K562 (cell line): ENCODE data around the gene LAG3. TPM values are rescaled to one million over a fixed set of nuclear protein-coding genes. Genes with fewer than 3 reads are reported as not detected.

Source experiments
- ATAC-seq: fragments of 200-7000 bp; cut with Tn5 transposase; 3 replicates; pipeline ENCODE4 v1.9.1; 2020; ENCODE audit warnings: moderate library complexity
- BruUV-seq: library from RNA; stranded (reverse); fragments of 400-500 nt; replicated peaks from 2 replicates; lab custom pipeline; 2021; lab: Mats Ljungman, UMichigan
- CTCF ChIA-PET: fragments of 300-600 bp; formaldehyde crosslinking; extraction: SDS; loops from one replicate; lab custom pipeline; 2021; ENCODE audit warnings: low intra/inter-chr PET ratio; lab: Yijun Ruan, JAX
- POLR2A ChIA-PET: fragments of 300-600, 350-650 bp; sonication (Branson Sonifier 250); formaldehyde crosslinking; extraction: SDS; loops from one replicate; lab custom pipeline; 2021; ENCODE audit warnings: antibody characterized with exemption, inconsistent platforms; lab: Yijun Ruan, JAX
- DNase-seq, 4 experiments: peaks; one replicate each; pipeline versions ENCODE4 v3.0.0 to v3.0.0-alpha.2; 2011 to 2018; ENCODE audit warnings: low spot score in 3 of 4, mixed read lengths in 3 of 4; ENCODE audit errors: extremely low read depth in 1 of 4
- FAIRE-seq: peaks from 2 replicates; lab custom pipeline; 2011; peaks lifted over from hg19 to GRCh38; lab: Jason Lieb, UNC
- H2AFZ ChIP-seq: 2 replicates; pipeline ENCODE4 v1.6.0; 2011; ENCODE audit warnings: low read depth, low read length, control low read depth, inconsistent platforms
- H3K27ac ChIP-seq: fragments of 200-600 bp; 3 replicates; pipeline ENCODE4 v1.8.0; 2011; ENCODE audit warnings: low read depth, mild to moderate bottlenecking, control low read depth, inconsistent platforms, low read length, moderate library complexity, mixed read lengths; ENCODE audit errors: extremely low read depth
- H3K27me3 ChIP-seq, 2 experiments: fragments of 300-600 bp in 1 of 2; 2 replicates in 1 of 2; 3 replicates in 1 of 2; pipeline versions ENCODE4 v1.6.0 to v1.8.0; 2011; ENCODE audit warnings: inconsistent platforms in 2 of 2, low read length in 2 of 2, mild to moderate bottlenecking in 1 of 2, mixed read lengths in 1 of 2, moderate library complexity in 1 of 2; ENCODE audit not compliant: control insufficient read depth in 2 of 2, insufficient read depth in 2 of 2
- H3K36me3 ChIP-seq: fragments of 300-600 bp; 3 replicates; pipeline ENCODE4 v1.8.0; 2011; ENCODE audit warnings: mild to moderate bottlenecking, low read length, inconsistent platforms; ENCODE audit not compliant: control insufficient read depth, insufficient read depth
- H3K4me1 ChIP-seq, 2 experiments: fragments of 200-600 bp in 1 of 2; replicated peaks in 1 of 2; 2 replicates in 1 of 2; 3 replicates in 1 of 2; pipeline versions ENCODE4 v1.5.1 to v1.8.0; 2011; ENCODE audit warnings: inconsistent platforms in 2 of 2, low read length in 2 of 2, mild to moderate bottlenecking in 1 of 2, mixed read lengths in 1 of 2, moderate library complexity in 1 of 2; ENCODE audit not compliant: control insufficient read depth in 2 of 2, insufficient read depth in 2 of 2
- H3K4me2 ChIP-seq: 2 replicates; pipeline ENCODE4 v1.6.1; 2011; ENCODE audit warnings: low read length, control low read depth, inconsistent platforms, mixed read lengths; ENCODE audit not compliant: insufficient read depth
- H3K4me3 ChIP-seq: fragments of 200-600 bp; sonication (generic), shearing (Covaris generic); 2 replicates; pipeline ENCODE4 v1.5.1; 2016; ENCODE audit warnings: control low read depth, inconsistent platforms
- H3K79me2 ChIP-seq: fragments of 200-600 bp; 3 replicates; pipeline ENCODE4 v1.8.0; 2011; ENCODE audit warnings: low read length, inconsistent platforms; ENCODE audit not compliant: control insufficient read depth, insufficient read depth
- H3K9ac ChIP-seq, 2 experiments: 2 replicates each; pipeline versions ENCODE4 v1.6.0 to v1.6.1; 2011; ENCODE audit warnings: low read depth in 2 of 2, low read length in 2 of 2, control low read depth in 1 of 2, inconsistent platforms in 1 of 2, mild to moderate bottlenecking in 1 of 2, mixed read lengths in 1 of 2; ENCODE audit not compliant: insufficient read depth in 1 of 2
- H3K9me1 ChIP-seq: one replicate; pipeline ENCODE4 v1.6.0; 2011; ENCODE audit warnings: inconsistent platforms, mild to moderate bottlenecking, low read length, moderate library complexity; ENCODE audit not compliant: control insufficient read depth, insufficient read depth
- H3K9me3 ChIP-seq: replicated peaks from 2 replicates; pipeline ENCODE4 v1.5.1; 2011; ENCODE audit warnings: low read depth, low read length, inconsistent platforms; ENCODE audit not compliant: control insufficient read depth, insufficient read depth
- H4K20me1 ChIP-seq: replicated peaks from 2 replicates; pipeline ENCODE4 v1.6.1; 2011; ENCODE audit warnings: low read length, inconsistent platforms, mixed read lengths; ENCODE audit not compliant: control insufficient read depth, insufficient read depth
- ASH1L ChIP-seq: fragments of 450-650 bp; IDR thresholded peaks from 2 replicates; pipeline ENCODE4 v1.6.1; 2018; ENCODE audit warnings: borderline replicate concordance, mild to moderate bottlenecking, low read depth; ENCODE audit not compliant: partially characterized antibody
- CTBP1 ChIP-seq: fragments of 450-650 bp; IDR thresholded peaks from 2 replicates; pipeline ENCODE4 v1.6.1; 2016; ENCODE audit warnings: borderline replicate concordance
- HEY1 ChIP-seq: fragments of 250-450 bp; sonication (Bioruptor Pico); IDR thresholded peaks from 2 replicates; pipeline ENCODE4 v1.5.0; 2020; ENCODE audit warnings: mild to moderate bottlenecking, moderate library complexity, borderline replicate concordance
- PTRF ChIP-seq: fragments of 450-650 bp; IDR thresholded peaks from 2 replicates; pipeline ENCODE4 v1.6.1; 2016; ENCODE audit warnings: mild to moderate bottlenecking, missing genetic modification characterization, missing compliant biosample characterization
- ZNF445 ChIP-seq: fragments of 250-450 bp; sonication (Bioruptor Pico); IDR thresholded peaks from 2 replicates; pipeline ENCODE4 v1.4.0; 2020; ENCODE audit warnings: low read depth, mild to moderate bottlenecking, moderate library complexity
- WGBS: fragments of 100-300 bp; shearing (Covaris generic); methylation state at CpG from one replicate; pipeline ENCODE4 v1.1.6; 2016; ENCODE audit warnings: low coverage, mixed read lengths; ENCODE audit not compliant: insufficient coverage; ENCODE audit errors: missing lambda C conversion rate; 5-methylcytosine and 5-hydroxymethylcytosine counted together
- in situ Hi-C: fragments of 300-500 bp; cut with MboI; formaldehyde crosslinking; loops from 4 replicates; pipeline ENCODE4 v1.15.0; 2018; ENCODE audit warnings: inconsistent platforms, mixed read lengths
- intact Hi-C: fragments of 100-400 bp; cut with micrococcal nuclease; formaldehyde crosslinking; loops from 2 replicates; pipeline ENCODE4 v1.14.2; 2022
- polyA plus RNA-seq, 8 experiments: library from polyadenylated mRNA; depleted of rRNA in 4 of 8; stranded (reverse) in 5 of 8; unstranded in 3 of 8; fragments of >200 nt; fragmentation: Nextera tagmentation in 2 of 8; fragmentation: Illumina TruSeq in 1 of 8; extraction: Ambion mirVana in 2 of 8; extraction: Trizol in 1 of 8; gene quantifications; 2 replicates each; pipeline versions ENCODE4 v1.2.1 to v1.2.3, GENCODE V29; 2011 to 2014; ENCODE audit warnings: inconsistent platforms in 1 of 8, missing spikeins in 1 of 8
- total RNA-seq, 7 experiments: library from RNA; depleted of rRNA in 6 of 7; stranded (reverse); fragments of >200 nt in 6 of 7; fragmentation: Illumina TruSeq in 2 of 7; extraction: Trizol in 2 of 7; gene quantifications; 2 replicates each; pipeline versions ENCODE4 v1.2.1 to v1.2.3, GENCODE V29; 2011 to 2021; ENCODE audit warnings: low replicate concordance in 1 of 7

The LAG3 gene
- total and polyA plus RNA-seq, 9 of the 15 experiments (the other 6 are each of a cell fraction or from before 2014, with no cell fraction given) = 0.07 to 0.66 (median 0.09) TPM; not detected in 1

GRCh38 chr12:6730169-6730568 is 42.2 kb upstream of the LAG3 start:
- POLR2A ChIA-PET = no interaction called here
- in situ Hi-C loops = no loop called here
- Histone ChIP-seq H3K36me3 (peaks cover 34% of the 10 kb centered on the region; the same call in 2 of the 3 replicates), H3K4me2 (no peak overlapping the region), H3K27ac (no peak overlapping the region), H3K9me3 (no peaks in the 10 kb centered on the region), H3K9ac (peak overlapping the region in 1 of 2 experiments; percentile 52; a peak in 1 of 4 replicates), H3K4me3 (no peak overlapping the region), H3K4me1 (peaks cover 6 to 10% of the 10 kb centered on the region in 2 experiments; a peak in 3 of 5 replicates), H2AFZ (no peak overlapping the region), H4K20me1 (no peaks in the 10 kb centered on the region), H3K9me1 (no peaks in the 10 kb centered on the region), H3K79me2 (peaks cover 6% of the 10 kb centered on the region), H3K27me3 (no peaks in the 10 kb centered on the region)
- no peak for TF ChIP-seq ASH1L
- ATAC-seq (no peak), DNase-seq (no peak), FAIRE-seq (no peak)
- no TSS peak for BruUV-seq
- CTCF ChIA-PET = no interaction called here
- intact Hi-C loops = no loop called here
- WGBS = 71% methylated on average over 7 of the region's 8 CpGs

- Histone ChIP-seq H3K4me3 (no peak overlapping the region), H3K27ac (no peak overlapping the region), H3K9ac (peak overlapping the region in 1 of 2 experiments; percentile 35; a peak in 2 of 4 replicates)
- POLR2A ChIA-PET = interaction anchor here (0.9 to 1.3 kb wide), 2 partner anchors 10 to 11 kb away, joined by 3 to 9 read pairs; partner anchors contain the start of gene COPS7A
- CTCF ChIA-PET = interaction anchor here (1.4 to 1.5 kb wide), 2 partner anchors 44 to 91 kb away, joined by 6 read pairs; no protein-coding TSS in a partner anchor
- TF ChIP-seq HEY1 (CRISPR knock-in tag) (no peak), CTBP1 (no peak), PTRF (no peak), ZNF445 (CRISPR knock-in tag) (no peak)
- TF ChIP-seq, all 486 proteins: peak for 0
- Histone ChIP-seq H3K36me3 (peaks cover 17% of the 10 kb centered on the region; the same call in 1 of the 3 replicates), H3K27me3 (no peaks in the 10 kb centered on the region), H2AFZ (no peak overlapping the region), H3K4me2 (no peak overlapping the region), H3K79me2 (no peaks in the 10 kb centered on the region), H4K20me1 (no peaks in the 10 kb centered on the region), H3K9me1 (no peaks in the 10 kb centered on the region), H3K4me1 (peaks cover 0 to 2% of the 10 kb centered on the region in 2 experiments; a peak in 2 of 5 replicates), H3K9me3 (no peaks in the 10 kb centered on the region; the same call in 1 of the 2 replicates)
- ATAC-seq (no peak), DNase-seq (no peak), FAIRE-seq (no peak)
- in situ Hi-C loops = no loop called here
- intact Hi-C loops = loop anchor here (1.0 kb wide), 2 partner anchors 45 to 91 kb away; no protein-coding TSS in a partner anchor
- BruUV-seq = no TSS peak
- 75% methylated on average over 10 of the region's 10 CpGs for WGBS
Observed at GRCh38 chr12:6734506-6735387, 37.6 kb upstream of the LAG3 start.
